ENCODE data around the gene RMP24.

DNA sequence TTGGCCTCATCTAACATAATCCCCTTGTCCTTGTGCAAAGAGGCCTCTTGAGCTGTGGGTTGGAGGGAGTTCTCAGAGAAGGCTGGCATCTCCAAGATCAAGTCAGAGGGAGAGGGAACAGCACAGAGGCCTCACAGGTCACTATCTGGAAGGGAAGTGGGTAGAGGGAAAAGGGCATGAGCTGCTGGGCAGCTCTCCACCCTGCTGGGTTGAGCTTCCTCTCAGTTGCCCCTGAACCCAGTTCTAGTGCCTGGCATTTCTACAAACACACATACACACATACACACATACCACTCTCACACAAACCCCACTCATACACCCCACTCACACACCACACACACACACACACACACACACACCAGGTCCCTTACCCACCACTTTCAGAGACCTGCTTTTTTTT lies 30.3 kb upstream of the RMP24 start:
- TF ChIP-seq CTCF (conservative IDR thresholded peaks at IDR 0.05) (no peak), EZH2 (IDR thresholded peaks at IDR 0.05; ENCODE audit: low read depth) (no peak)

Data from PC-9 (cell line).